Medulla oblongata (tissue), 1 donor: ENCODE data around the gene OR14I1.
"Not testable (repeated sequence)": the region's sequence is repeated elsewhere in the genome, so short reads cannot be mapped to it uniquely, and the experiment has no call there.

Source experiments
- DNase-seq: peaks from one replicate; pipeline ENCODE4 v3.0.0-alpha.2; 2015; ENCODE audit errors: extremely low spot score

Gene OR14I1

GRCh38 chr1:248688527-248689298 is 13.9 kb downstream of the OR14I1 start:
- no peak for DNase-seq

GRCh38 chr1:248686815-248687214 is 15.8 kb downstream of the OR14I1 start:
- DNase-seq = no peak

GRCh38 chr1:248681651-248682050 is 20.9 kb downstream of the OR14I1 start:
- DNase-seq = no peak

- DNase-seq = no peak
Observed at GRCh38 chr1:248670003-248670402, 32.6 kb downstream of the OR14I1 start.

- not testable (repeated sequence) for DNase-seq
Observed at GRCh38 chr1:248663453-248664328, 38.9 kb downstream of the OR14I1 start.

GRCh38 chr1:248656797-248657196 is 45.8 kb downstream of the OR14I1 start:
- not testable (repeated sequence) for DNase-seq

- DNase-seq = not testable (repeated sequence)
Observed at GRCh38 chr1:248655354-248655753, 47.2 kb downstream of the OR14I1 start, which contains the start of gene OR2T27. Gene OR2T27, minus strand, starts transcription at chr1:248655528. Its CDS starts 4,644 bp downstream, at chr1:248650884.
